ENCODE results near the gene ANAPC13.

Gene ANAPC13, protein sequence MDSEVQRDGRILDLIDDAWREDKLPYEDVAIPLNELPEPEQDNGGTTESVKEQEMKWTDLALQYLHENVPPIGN

DNA sequence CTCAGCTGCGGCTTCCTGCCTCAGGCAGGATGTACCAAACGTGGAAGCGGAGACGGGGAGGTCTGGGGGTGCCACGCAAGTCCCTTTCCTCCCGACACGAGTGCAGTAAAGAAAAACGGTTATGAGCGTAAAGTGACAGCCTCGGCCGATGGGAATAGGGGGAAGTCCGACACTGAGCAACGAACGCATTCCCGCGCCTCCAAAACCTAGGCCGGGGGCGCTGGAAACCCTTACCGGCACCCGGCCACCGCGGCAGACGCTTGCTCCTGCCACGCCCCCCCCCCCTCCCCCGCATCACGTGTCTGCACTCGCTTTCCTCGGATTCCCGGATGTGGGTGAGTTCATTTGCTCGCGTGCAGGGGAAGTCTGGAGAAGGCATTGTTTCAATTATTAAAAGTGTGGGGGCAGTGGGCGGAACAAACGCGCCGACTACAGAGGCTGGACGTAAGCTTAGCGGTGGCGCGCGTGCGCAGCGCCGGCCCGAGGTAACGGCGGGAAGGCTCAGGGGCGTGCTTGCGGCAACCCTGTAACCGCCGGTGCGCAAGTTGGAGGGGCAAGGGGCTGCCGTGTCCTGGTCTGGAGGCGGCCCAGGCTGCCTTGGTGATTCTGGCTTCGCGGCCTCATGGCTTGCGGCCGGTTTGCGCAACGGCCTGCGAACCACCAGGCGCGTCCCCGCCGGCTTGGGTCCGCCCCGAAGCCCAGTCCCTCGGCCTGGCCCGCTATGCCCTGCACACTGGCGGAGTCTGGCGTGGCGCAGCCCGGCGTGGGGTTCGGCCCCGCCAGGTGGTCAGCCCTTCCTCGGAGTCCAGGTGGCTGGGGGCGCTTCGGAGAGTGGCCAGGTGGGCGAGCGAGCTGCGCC is at the start of gene ANAPC13, which contains the start of gene CEP63:
Gene ANAPC13, minus strand, starts transcription at position 268 of the 859 bp plus-strand sequence. CDS start 3,081 bp downstream, outside the sequence.
Gene CEP63, plus strand, starts transcription at position 340 of the 859 bp plus-strand sequence. CDS start 9,264 bp downstream, outside the sequence.
- DNase-seq (ENCODE audit: low spot score): peak; percentile 94

DNA sequence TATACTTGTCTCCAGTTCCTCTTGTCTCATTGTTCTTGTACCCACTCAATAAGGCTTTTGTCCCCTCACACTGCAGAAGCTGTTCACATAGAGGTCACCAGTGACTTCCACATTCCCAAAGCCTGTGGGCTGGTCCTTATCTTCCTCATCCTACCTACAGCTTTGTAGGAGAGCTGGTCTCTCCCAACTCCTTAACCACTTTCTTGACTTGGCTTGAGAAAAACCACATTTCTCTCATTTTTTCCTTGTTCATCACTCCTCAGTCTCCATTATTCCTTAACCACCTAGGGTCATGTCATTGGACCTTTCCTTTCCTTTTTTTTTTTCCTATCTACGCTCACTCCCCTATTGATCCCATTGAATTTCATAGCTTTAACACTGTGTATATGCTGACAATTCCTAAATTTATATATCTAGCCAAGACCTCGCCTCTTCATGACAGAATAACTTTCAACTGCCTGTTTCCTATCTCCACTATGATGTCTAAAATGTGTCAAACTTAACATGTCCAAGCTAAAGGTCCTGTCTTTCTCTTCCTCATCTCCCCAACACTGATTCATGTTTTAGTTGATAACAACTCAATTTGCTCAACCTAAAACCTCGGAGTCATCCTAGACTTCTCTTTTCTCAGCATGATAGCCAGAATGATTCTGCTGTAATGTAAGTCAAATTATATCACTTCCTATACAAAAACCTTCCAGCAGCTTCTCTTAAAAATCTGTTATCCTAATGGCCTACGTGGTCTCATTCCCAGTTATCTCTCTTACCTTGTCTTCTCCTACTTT is 49.6 kb upstream of the ANAPC13 start:
- no peak for DNase-seq (ENCODE audit: low spot score)

DNA sequence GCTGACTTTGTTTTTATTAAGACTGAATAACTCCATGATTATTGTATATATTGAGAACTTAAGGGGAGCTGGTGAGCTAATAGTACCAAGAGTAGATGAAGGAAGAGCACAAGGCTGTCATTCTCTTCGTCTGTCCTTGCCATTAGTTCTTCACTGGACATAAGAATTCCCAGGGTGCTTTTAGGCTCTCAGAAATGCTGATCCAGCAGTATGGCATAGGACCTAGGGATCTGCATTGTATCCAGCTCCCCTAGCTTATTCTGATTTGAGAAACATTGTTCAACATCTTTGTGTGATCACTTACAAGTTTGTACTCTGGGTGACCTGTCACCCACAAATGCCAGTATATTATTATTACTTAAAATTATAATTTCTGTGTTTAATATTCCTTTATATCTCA is 47.7 kb upstream of the ANAPC13 start:
- no peak for DNase-seq (ENCODE audit: low spot score)

DNA sequence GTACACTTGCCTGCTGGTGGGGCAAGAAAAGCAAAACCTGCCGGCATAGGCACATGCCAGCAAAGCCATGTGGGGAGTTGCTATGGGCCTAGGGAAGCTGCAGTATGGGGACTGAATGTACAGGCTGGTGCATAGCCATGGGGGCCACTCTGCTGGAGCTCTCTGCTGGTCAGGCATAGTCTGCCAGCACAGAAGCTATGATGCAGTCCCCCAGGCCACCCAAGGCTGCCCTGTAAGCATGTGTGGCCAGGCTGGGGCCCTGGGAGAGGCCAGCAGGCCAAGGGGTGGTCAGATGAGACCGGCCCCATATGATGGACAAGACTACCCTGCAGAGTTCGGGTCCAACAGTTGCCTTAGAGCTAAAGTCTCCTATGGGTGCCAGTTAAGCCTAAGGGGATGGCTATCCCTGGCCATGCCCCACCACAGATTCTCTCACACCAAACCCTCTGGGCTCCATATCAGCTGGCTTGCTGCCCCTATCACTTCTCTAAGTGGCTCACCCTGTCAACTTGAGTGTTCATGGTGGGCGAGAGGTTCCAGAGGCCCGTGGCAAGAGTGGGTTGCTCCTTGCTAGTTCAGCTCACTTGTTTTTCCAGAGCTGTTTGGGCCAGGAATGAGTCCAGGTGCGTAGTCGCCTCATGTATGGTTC is 41.9 kb upstream of the ANAPC13 start:
- DNase-seq (ENCODE audit: low spot score): no peak

DNA sequence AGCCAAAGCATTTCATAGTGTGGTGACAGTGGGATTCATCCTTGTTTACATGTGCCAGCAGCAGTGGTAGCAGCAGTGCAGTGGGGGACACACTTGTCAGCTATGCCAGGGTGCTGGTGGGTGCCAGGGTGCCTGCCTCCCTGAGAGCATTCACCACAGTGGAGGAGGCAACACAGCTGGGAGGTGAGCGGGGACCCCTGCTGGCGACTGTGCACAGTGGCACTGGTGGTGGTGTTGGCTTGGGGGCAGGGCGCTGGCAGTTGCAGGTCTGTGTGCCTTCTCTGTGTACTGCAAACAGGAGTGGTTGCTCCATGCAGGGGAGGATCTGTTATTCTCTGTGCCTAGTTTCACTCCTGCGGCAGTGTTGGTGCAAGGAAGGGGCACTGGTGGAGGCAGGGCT is 41.3 kb upstream of the ANAPC13 start:
- no peak for DNase-seq (ENCODE audit: low spot score)

DNA sequence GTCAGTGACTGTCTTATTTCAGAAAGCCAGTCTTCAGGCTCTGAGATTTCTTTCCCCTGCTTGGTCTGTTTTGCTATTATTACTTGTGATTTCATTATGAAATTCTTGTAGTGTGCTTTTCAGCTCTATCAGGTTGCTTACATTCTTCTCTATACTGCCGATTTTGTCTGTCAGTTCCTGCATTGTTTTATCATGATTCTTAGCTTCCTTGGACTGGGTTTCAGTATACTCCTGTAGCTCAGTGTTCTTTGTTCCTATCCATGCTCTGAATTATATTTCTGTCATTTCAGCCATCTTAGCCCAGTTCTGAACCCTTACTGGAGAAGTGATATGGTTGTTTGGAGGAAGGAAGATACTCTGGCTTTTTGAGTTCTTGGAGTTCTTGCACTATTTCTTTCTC is 40.5 kb upstream of the ANAPC13 start:
- DNase-seq (ENCODE audit: low spot score): no peak

DNA sequence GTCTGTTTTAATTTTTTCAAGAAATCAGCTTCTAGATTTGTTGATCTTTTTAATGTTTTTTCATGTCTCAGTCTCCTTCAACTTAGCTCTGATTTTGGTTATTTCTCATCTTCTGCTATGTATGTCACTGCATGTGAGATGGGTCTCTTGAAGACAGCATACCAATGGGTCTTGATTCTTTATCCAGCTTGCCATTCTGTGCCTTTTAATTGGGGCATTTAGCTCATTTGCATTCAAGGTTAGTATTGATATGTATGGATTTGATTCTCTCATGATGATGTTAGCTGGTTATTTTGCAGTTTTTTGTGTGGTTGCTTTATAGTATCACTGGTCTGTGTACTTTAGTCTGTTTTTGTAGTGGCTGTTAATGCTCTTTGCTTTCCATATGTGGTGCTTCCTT is 39.5 kb upstream of the ANAPC13 start:
- DNase-seq (ENCODE audit: low spot score): no peak

DNA sequence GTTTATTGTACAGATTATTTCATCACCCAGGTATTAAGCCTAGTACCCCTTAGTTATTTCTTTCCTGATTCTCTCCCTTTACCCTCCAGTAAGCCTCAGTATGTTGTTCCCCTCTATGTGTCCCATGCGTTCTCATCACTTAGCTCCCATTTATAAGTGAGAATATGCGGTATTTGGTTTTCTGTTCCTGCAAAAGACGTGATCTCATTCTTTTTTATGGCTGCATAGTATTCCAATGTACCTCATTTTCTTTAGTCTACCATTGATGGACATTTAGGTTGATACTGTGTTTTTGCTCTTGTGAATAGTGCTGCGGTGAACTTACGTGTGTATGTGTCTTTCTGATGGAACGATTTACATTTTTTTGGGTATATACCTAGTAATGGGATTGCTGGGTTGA is 36.8 kb upstream of the ANAPC13 start:
- DNase-seq (ENCODE audit: low spot score): no peak

DNA sequence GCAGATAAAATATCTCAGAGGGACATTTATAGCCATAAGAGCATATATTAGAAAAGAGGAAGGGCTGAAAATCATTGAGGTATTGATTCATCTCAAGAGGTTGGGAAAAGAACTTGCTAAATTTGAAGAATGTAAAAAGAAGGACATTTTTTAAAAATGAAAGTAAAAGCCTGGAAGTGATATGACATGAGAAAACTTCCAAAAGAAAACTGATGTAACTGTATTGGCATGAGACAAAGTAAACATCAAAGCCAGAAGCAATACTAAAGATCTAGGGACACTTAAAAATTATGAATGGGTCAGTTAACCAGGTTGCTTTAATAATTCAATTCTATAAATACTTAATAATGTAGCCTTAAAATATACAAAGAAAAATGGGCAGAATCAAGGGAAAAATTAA is 32.0 kb upstream of the ANAPC13 start:
- peak; percentile 16 for DNase-seq (ENCODE audit: low spot score)

DNA sequence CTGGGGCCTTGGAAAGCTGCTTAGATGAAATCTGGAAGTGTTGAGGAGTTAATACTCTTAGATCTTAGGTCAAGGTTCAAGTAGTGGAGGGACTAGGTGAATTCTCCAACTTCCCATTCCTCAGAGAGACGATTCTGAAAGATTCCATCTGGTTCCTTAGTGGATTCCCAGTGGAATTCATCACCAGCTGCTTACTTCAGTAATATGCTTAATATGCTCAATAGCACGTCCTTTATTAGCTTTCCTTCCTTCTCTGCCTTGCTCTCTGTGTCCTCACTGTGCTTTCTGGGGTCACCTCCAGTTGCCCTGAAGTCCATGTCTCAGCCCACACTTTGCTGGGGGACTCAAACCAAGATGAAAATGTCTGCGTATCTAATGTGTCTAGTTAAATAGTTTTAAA is 31.1 kb upstream of the ANAPC13 start:
- DNase-seq (ENCODE audit: low spot score): no peak

DNA sequence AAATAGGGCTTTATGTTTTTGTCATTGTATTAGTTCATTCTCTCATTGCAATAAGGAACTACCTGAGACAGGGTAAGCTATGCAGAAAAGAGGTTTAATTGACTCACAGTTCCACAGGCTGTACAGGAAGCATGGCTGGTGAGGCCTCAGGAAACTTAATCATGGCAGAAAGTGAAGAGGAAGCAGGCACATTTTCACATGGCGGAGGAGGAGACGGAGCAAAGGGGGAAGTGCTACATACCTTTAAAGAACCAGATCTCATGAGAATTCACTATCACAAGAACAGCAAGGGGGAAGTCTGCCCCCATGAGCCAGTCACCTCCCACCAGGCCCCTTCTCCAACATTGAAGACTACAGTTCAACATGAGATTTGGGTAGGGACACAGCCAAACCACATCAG is 25.7 kb upstream of the ANAPC13 start:
- DNase-seq (ENCODE audit: low spot score): no peak

DNA sequence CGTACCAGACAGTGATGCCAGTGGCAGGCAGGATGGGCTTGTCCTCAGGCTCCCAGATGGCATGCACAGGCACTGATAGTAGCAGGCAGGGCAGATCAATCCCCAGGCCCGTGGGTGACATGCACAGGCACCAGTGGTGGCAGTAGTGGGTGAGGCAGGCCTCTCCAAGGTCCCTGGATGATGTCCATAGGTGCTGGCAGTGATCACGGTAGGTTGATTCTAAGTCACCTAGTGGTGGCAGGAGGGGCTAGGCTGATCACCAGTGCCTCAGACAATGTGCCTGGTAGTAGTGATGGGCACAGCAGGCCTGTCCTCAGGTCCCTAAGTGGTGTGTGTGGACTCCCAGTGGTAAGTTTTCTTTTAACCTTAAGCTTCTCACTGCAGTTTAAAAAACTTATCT is 19.7 kb upstream of the ANAPC13 start:
- DNase-seq (ENCODE audit: low spot score): no peak

DNA sequence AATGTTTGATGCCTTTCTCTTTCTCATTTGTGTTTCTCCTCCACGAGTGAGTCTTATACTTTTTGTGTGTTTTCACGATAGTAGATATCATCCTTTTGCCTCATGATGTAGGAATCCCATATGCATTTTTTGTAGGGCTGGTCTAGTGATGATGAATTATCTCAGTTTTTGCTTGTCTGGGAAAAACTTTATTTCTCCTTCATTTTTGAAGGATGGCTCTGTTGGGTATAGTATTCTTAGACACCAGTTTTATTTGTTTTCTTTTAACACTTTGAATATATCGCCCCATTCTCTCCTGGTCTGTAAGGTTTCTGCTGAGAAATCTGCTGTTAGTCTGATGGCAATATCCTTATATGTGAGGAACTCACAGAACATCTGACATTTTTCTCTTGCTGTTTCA is 18.3 kb upstream of the ANAPC13 start:
- DNase-seq (ENCODE audit: low spot score): no peak

DNA sequence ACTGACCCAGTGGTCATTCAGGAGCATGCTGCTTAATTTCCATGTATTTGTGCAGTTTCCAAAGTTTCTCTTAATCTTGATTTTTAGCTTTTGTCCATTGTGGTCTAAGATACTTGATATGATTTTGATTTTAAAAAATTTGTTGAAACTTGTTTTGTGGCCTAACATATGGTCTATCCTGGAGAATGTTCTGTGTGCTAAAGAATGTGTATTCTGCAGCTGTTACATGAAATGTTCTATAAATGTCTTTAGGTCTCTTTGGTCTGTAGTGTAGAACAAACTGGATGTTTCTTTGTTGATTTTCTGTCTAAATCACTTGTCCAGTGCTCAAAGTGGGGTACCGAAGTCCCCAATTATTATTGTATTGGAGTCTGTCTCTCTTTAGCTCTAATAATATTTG is 17.5 kb upstream of the ANAPC13 start:
- no peak for DNase-seq (ENCODE audit: low spot score)

DNA sequence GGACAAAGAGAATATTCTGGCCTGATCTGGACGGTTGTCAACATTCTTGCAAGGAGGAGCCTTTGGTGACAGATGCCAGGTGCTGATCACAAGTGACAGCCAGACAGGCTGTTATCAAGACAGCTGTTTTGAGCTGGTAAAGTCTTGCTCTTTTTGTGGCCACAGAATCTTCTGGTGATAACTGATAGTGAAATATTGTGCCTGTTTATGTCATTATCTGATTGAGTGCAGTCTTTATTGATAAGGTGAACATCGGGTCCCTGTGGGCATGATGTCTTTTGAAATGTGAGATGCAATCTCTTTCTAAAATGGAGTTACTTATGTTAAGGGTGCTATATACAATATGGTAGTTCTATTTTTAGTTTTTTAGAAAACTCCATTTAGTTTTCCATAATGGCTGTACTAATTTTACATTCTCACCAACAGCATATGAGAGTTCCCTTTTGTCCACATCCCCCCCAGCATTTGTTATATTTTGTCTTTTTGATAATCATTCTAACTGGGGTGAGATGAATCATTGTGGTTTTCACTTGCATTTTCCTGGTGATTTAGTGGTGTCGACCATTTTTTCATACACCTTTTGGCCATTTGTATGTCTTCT is 10.8 kb upstream of the ANAPC13 start:
- DNase-seq (ENCODE audit: low spot score): no peak

DNA sequence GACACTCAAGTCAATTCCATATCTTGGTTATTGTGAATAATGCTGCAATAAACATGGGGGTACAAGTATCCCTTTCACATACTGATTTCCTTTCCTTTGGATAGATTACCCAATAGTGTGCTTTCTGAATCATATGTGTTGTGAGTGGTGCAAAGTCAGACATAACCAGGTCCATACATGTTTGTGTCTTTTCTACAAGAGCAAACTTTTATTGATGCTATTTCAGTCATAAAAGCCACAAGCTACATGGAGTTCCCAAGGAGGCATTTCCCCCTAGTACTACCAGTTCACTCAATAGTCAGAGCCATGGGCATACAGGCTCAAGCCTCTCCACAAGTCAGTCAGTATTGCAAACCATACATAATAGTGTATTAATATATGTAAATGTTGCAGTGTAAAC is 10.2 kb upstream of the ANAPC13 start:
- no peak for DNase-seq (ENCODE audit: low spot score)

DNA sequence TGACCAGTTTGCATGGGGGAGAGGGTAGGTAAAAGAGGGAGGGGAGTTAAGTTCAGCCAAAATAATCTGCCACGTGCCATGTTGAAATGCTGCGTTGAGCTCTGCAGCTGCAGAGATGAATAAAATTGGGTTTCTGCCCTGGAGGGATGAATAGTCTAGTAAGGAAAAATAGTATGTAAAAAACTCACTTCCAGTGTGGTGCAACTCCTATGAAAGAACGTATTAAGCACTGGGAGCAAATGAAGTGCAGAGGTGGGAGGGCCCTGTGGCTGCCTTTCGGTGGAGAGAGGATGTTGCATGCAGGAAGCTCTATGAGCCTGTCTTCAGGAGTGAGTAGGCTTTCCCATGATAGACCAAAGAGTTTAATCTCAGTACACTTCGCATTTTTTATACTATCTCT is 8.7 kb upstream of the ANAPC13 start:
- DNase-seq (ENCODE audit: low spot score): no peak

DNA sequence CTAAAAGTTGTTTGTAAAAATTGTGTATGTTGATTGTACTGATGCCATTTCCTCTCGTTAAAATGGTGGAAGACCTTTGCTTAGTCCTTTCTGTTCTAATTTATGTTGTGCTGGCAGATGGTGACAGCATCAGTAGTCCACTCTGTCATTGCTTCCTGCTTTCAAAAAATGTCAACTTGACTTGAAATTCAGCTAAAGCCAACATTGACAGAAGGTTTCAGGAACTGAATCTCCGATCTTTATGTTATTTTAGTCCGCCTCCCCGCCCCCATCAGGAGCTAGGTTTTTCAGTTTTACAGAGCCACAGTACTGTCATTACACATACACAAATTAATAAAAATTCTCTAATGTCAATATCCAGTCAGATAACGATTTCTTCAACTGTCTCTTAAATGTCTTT is 1.6 kb upstream of the ANAPC13 start:
- DNase-seq (ENCODE audit: low spot score): no peak

DNA sequence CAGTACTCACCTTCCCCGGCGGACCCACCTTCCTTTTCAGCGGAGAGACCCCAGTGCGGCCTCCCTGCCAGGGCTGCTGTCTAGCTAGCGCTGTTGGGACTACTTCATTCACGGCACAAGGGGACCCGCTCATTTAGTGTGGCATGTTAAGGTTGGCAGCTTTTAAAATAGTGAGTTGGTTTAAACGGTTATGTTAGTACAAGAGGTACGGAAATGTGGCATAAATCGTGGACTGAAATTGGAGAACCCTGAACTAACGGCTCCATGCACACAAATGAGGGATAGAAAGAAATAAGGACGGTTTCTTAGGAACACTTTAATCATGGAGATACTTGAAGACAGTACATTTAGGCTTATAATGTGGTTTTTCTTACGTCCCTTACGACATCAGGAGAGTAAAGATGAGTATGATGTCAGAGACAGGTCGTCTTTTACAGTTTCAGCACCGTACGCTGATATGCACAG is 824 bp upstream of the ANAPC13 start:
- no peak for DNase-seq (ENCODE audit: low spot score)

DNA sequence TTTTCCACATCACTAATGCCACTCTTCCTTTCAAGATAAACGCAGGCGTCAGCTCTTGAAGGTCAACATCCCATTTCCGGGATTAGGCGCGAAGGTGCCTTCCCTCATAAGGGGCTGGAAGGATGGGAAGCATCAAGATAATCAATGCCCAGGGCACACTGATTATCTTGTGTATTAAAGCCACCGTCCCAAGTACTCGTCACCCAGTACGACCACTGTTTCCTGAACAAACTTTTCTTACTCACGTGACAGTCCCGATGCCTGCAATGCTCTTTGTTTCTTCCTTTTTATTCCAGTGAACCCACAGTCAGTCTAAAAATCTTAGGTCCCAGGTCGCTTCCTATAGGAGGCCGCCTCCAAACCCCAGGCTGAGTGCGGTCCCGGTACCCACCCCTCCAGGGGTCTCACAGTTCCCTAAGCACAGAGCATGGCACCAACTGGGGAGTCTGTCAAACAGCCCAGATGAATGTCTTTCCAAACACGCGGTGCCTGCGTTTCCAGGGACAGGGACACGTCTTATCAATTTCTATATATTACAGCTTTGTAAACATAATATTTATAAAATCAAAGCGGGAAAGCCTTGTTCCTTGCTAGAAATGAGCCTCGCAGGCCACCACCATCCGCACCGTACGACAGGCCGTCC is 589 bp downstream of the ANAPC13 start:
- peak; percentile 14 for DNase-seq (ENCODE audit: low spot score)

DNA sequence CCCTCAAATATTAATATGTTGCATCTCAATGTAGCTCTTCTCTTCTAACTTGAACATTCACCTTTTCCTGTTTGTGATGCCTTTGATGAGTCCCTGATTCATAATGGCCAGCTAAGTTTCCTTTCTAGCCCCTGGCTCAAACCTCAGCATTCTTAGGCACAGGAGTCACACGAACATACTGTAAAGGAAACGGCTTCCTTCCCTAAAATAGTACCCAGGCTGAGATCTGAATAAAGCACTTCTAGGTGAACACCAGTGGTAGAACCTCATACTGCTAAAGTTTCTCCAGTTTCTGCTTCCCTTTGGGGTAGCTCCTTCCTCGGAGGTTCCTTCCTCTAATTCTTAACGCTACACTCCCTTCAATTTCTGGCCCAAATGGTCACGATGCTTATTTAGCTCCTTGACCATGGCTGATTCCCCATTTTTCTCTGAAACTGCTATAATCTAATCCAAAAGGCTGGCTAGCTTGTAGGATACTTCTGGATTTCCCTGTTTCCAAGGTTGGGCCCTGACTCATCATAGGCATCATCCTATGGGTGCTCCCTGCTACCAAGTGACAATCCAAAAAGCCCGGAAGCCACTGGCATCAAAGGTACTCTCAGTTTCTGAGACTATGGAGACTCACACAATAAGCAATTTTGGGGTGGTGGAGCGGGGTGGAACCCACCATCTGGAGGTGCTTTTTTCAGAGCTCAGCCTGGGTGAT is 2.4 kb downstream of the ANAPC13 start:
- peak; percentile 59 for DNase-seq (ENCODE audit: low spot score)

Measured in AG20443 (cell line).